GM10847 (cell line): ENCODE results near the gene HCRTR2.

Experiments
- POLR2A ChIP-seq: IDR thresholded peaks from 2 replicates; pipeline ENCODE4 v1.6.1; 2011; ENCODE audit not compliant: insufficient read length; ENCODE audit errors: extremely low read depth

The HCRTR2 gene

DNA sequence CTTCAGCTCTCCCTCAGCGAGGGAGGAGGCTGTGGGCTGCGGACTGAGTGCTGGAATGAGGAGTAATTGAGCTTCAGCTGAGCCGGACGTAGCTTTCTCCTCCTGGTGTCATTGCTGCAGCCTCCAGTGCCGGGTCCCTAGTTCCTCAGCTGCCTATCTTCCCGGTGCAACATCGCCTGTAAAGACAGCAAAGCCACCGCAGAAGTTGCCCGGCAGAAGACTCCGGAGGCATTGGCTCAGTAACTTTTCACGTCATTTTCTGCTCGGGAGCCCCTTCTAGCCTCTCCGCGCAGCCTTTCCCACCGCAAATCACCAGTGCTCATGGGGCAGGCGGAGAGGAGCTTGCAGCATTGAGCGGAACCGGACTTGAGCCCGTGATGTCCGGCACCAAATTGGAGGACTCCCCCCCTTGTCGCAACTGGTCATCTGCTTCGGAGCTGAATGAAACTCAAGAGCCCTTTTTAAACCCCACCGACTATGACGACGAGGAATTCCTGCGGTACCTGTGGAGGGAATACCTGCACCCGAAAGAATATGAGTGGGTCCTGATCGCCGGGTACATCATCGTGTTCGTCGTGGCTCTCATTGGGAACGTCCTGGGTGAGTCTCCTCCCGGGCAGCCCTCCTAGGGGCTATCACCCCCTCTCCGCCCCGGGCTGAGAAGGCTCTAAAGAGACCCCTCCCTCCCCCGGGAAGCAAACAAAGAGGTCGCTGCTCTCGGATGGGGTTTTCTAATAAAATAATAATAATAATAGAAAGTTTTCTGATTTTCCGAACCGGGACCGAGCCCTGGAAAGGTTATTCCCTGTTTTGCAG, at the start of gene HCRTR2:
Gene HCRTR2 (plus strand): TSS at position 305 of the 816 bp plus-strand sequence. CDS start 73 bp downstream, at position 378.
- no peak for TF ChIP-seq POLR2A

DNA sequence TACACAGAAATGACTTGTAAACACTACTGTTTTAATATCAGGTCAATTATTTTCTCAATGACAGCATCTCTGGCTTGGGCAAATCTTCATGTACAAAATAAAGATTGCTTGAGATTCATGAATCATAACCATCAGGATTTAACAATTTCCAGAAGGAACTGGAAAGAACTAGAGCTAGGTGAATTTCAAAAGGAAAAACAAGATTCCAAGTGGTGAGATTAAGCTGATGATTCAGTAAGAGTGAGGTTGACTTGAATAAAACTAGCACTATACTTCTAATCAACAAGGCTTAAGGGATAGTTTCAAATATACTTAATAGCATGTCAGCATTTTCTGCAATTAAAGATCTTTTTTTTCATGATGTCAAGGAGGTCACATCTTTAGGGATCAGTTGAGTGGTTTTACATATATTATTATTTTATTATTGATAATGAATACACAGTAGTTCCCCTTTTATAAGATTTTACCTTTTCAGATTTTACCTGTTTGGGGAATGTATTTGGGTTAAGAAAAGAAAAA, 43.5 kb upstream of the HCRTR2 start:
- no peak for TF ChIP-seq POLR2A

DNA sequence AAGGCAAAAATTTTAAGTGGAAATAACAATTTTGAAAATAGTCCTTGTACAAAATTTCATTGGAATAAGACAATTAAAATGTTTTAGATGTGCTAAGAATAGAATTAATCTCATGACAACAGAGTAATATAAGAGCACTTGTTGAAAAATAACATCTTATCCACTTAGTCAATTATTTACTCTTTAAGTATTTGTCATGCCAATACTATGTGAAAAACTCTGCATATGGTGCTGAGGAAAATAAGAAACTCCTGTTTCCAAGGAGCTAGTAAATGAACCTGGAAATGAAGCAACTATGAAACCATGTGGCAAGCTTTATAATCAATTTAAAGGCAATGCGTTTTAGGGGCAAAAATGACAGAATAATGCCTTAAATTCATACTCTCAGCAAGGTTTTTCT, 42.7 kb upstream of the HCRTR2 start:
- no peak for TF ChIP-seq POLR2A

DNA sequence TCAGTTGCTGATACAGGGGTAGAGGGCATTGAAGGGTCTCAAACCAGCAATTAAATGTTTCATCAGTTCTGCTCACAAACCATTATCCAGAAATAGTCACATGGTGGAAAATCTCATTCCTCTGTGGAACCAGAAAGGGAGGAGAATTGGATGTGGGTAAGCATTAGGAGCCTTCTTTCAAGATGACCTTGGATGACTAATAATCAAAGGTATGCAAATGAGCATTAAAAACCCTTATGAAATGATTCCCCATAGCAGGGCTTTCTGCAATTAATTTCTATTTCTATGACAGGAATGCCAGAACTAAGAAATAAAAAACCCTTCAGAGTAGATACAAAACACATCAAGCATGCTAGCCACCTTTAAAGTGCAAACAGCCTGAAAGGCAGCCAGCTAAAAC, 37.4 kb upstream of the HCRTR2 start:
- no peak for TF ChIP-seq POLR2A

DNA sequence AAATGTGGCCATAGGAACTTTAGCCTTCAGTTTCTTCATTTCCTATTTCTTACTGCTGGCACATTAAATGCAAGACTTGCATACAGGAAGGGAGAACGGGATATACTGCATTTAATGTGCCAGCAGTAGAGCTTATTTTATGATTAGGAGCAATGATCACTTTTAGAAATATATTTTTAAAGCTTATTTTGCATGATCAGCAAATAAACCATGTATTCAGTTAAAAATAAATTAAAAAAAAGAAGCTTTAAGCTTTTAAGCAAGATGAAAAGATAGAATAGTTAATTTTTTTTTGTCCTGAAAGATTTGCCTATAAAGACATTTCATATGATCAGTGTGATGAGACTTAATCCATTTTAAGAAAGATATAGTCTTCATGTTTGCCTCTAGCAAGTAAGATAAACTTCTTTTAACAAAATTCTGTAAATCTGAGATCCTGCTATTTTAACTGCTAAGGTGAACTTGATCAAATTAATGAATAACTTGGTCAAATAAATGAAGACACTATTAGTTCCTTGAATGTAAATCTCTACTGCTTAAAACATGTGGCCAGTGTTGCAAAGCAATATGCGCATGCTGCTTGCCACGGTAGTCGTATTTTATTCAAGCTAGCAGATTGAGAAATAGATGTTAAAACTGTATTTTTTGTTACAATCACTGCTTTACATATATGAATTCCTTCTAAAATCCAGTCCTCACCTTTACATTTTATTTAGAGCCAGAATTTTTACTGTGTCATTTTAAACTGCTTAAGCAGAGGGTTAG, 36.2 kb upstream of the HCRTR2 start:
- TF ChIP-seq POLR2A: no peak

DNA sequence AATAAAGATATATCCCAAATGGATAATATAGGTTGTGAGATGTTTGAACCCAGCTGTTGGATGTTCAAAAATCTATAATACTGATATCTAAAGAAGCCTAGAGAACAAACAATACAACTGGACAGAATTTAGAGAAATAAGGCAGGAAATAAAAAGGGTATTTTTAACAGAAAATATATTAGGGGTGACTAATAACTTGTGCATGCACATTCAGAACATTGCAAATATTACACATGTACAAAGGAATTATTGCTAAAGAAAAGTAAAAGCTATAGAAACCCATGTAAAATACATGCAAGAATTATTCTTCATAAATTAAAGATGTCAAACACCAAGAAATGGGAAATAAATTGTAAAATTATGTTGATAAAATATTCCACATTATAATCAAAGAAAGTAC, 32.7 kb upstream of the HCRTR2 start:
- no peak for TF ChIP-seq POLR2A

DNA sequence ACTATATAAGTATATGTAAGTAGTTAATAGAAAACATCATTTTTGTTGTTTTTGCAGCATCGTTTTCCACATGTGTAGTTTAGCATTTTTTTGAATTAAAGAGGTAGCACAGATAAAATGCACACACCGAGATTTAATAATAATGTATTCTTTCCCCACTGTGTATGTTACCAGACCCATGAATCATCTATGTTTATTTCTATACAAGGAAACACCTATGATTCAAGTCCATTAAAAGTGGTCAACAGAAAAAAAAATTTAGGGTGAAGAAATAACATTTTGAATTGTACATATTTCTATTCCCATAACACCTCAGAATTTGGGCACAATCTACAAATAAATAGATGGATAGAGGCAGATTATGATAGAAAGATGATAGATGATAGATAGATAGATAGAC, 31.7 kb upstream of the HCRTR2 start:
- TF ChIP-seq POLR2A: no peak

DNA sequence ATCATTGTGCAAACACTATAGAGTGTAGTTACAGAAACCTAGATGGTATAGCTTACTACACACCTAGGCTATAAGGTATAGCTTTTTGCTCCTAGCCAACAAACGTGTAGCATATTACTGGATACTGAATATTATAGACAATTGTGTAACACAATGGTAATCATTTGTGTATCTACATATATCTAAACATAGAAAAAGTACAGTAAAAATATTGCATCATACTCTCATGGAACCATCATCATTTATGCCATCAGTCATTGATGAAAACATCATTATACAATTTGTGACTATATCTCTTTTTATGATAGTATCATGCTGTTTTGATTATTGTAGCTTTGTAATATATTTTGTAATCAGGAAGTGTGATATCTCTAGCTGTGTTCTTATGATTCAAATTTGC, 21.0 kb upstream of the HCRTR2 start:
- TF ChIP-seq POLR2A: no peak

DNA sequence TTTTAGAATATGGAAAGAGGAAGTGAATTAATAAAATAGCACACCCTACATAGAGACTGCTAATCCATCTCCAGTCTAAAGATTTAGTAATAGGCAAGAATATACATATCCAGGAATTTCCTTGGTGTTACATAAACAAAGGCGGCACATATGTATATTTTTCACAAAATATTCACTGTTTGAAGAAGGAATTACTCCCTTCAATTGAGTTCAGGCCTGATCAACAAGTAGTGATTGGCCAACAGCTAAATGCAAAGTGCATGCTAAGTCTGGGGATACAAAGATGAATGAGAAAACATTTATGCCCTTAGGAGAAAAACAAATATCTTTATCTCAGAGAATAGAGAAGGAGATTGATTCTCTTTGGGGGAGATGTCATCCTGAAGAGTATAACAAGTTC, 6.5 kb upstream of the HCRTR2 start:
- TF ChIP-seq POLR2A: no peak

DNA sequence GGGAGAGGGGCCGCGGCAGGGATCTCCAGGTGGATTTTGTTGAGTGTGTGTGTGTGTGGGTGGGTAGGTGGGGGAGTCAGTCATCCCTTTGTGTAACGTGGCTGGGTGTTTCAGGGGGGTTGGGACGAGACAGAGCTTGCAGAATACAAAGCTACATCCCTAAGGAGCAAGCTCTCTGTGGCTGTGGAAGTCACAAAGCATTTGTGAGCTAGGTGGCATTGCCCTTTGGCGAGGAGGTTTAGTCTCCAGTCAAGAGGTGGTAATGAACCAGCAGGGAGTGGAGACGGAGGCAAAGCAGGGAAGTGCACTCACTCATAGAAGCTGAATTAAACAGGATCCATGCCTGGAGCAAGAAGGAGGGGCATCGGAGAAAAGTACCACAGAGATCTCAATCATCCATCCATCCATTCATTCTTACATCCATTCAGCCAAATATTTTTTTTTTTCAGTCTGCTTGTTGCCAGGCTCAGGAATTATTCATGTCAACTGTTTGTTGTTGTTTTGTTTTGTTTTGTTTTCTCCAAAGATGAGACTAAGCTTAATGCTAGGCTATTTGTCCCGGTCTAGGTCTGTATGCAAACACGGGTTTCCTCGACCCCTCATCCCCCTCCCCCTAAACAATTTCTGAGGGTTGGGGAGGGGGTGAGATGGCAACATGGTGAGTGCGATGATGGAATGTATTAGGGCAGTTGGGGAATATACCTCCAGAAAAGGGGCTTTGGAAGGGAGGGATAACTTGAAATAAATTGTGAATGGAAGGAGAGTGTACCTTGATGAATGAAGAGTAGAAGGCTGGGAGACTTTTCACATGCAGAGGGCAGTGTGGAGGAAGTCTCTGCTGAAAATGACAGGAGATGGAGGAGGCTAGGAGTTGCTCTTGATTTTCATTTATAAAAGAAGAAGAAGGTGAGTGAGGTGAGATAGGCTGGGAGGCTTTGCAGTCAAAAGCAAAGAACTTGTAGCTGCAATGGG, 1.0 kb downstream of the HCRTR2 start:
- TF ChIP-seq POLR2A: no peak

DNA sequence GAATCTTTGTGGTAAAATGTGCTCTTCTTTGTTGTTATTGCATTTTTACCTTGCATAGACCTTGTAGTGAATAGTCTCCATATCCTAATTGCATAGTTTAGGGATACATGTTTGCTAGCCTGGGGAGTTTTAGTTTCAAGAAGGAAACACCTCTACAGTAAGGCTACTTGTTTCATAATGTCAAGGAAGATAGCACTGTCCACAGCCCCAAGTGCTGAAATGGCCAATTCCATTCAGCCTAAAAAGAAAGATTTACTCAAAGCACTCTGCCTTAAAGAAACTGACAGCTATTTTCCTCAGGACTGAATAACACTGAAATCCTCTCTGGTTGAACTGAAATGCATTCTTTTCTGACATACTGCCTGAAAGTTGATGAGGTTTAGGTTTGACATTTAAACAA, 2.6 kb downstream of the HCRTR2 start:
- no peak for TF ChIP-seq POLR2A

DNA sequence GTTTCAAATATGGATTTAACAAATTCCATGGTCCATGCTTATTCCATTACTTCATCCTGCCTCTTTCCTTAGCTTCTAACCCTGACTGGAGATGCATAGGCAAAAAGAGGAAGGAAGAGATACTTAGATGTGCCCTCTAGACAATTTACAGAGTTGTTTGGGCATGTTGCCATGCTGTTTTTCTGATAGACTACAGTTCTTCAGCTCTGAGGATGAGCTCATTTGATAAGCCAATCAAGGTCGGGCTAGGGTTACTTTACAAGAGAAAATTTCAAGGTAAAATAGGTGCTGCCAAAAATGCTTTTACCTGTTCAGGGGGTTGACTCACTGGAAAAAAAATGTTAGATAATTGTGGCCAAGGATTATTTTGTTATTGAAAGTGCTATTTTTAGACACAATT, 5.9 kb downstream of the HCRTR2 start:
- no peak for TF ChIP-seq POLR2A

DNA sequence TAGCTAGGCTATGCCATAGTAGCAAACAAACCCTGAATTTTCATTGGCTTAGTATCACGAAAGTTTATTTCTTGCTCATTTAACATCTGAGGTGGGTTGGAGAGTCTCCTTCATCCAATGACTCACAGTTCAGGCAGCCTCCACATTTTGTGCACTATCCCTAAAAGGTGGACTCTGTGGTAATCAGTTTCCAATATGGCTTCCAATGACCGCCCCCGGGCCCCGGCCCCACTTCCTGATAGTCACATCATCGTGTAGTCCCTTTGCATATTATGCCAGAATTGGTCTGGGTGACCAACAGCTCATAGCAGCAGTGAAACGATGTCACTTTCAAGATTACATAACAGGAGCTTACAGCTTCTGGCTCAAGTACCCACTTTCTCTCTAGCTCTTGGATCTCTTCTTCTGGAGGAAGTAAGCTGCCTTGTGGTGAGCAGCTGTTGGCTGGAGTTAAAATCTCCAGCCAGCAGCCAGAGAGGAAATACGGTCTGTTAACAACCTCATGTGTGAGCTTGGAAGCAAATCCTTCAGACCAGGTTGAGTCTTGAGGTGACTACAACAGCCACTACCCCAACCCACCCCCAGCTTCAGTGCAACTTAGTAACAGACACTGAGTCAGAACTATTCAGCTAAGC, 7.8 kb downstream of the HCRTR2 start:
- TF ChIP-seq POLR2A: no peak

DNA sequence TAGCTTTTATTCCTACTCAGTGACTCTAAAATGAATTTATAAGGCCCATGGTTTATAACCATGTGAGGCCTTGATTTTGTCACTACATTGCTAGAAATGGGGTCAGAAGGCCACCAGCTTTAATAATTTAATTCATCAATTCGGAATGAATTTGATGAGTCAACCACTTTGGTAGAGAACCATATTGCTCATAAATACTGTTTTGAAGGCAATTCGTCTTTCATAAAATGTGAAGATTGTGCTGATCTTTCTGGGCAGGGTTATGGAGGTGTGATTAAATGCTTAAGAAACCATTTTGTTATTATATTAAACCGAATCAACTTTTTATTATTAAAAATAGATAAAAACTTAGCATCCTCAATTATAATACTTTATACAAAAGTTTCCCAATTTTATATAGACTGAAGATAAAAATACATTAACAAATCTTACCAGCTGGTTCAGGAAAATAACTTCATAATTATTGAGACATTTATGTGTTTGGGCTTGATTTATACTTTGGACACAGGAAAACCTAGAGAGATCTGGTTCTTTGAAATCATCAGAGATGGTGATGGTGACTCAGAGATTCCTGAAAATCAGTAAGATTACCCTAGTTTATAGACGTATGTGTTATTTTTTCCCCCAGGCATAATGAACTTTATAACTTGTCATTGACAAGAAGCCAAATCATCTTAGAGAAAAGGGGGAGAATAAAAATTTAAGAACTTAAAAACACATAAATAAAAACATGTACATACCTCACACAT, 10.6 kb downstream of the HCRTR2 start:
- no peak for TF ChIP-seq POLR2A
